Natural killer cell (primary cell): ENCODE results near the gene SPTSSB. TPM values are rescaled to one million over a fixed set of nuclear protein-coding genes. Genes with fewer than 3 reads are reported as not detected.

Source experiments
- ATAC-seq, 3 donors: fragments of 150-1000 bp in 2 of 3; fragments of 200-7000 bp in 1 of 3; cut with Tn5 transposase; 1 replicate in 1 of 3; 2 replicates in 2 of 3; pipeline ENCODE4 v1.10.0; 2021; ENCODE audit warnings: mild to moderate bottlenecking in 2 of 3, moderate library complexity in 2 of 3
- DNase-seq, 2 donors: peaks; one replicate each; pipeline versions ENCODE4 v3.0.0 to v3.0.0-alpha.2; 2013 to 2021; ENCODE audit warnings: mixed read lengths in 1 of 2
- H3K27ac ChIP-seq: one replicate; pipeline ENCODE4 v1.5.1; 2013; ENCODE audit warnings: mild to moderate bottlenecking, low read length
- H3K27me3 ChIP-seq: one replicate; pipeline ENCODE4 v1.6.1; 2013; ENCODE audit warnings: low read length; ENCODE audit not compliant: control insufficient read depth, insufficient read depth
- H3K36me3 ChIP-seq: one replicate; pipeline ENCODE4 v1.6.1; 2013; ENCODE audit warnings: low read length; ENCODE audit not compliant: control insufficient read depth, insufficient read depth
- H3K4me1 ChIP-seq: one replicate; pipeline ENCODE4 v1.6.1; 2013; ENCODE audit warnings: low read length; ENCODE audit not compliant: control insufficient read depth, insufficient read depth
- H3K4me3 ChIP-seq: one replicate; pipeline ENCODE4 v1.5.1; 2013; ENCODE audit warnings: low read length
- H3K9me3 ChIP-seq: one replicate; pipeline ENCODE4 v1.6.1; 2013; ENCODE audit warnings: low read length; ENCODE audit not compliant: control insufficient read depth, insufficient read depth
- H3K27ac Mint-ChIP-seq, 2 donors: one replicate each; pipeline ENCODE4 v1.8.0; 2022; ENCODE audit warnings: mild to moderate bottlenecking in 2 of 2, mixed read lengths in 2 of 2, moderate library complexity in 1 of 2
- H3K27me3 Mint-ChIP-seq, 2 donors: one replicate each; pipeline ENCODE4 v1.8.0; 2022; ENCODE audit warnings: low read depth in 2 of 2, mixed read lengths in 2 of 2
- H3K36me3 Mint-ChIP-seq: one replicate; pipeline ENCODE4 v1.8.0; 2022; ENCODE audit warnings: mixed read lengths
- H3K4me1 Mint-ChIP-seq, 2 donors: one replicate each; pipeline ENCODE4 v1.8.0; 2022; ENCODE audit warnings: mixed read lengths in 2 of 2
- H3K4me3 Mint-ChIP-seq: one replicate; pipeline ENCODE4 v1.8.0; 2022; ENCODE audit warnings: mild to moderate bottlenecking, moderate library complexity, mixed read lengths
- H3K9me3 Mint-ChIP-seq, 2 donors: one replicate each; pipeline ENCODE4 v1.8.0; 2022; ENCODE audit warnings: mixed read lengths in 2 of 2
- WGBS: methylation state at CpG from one replicate; pipeline ENCODE4 v1.1.7; 2013; ENCODE audit warnings: missing lambda C conversion rate; ENCODE audit not compliant: insufficient coverage; 5-methylcytosine and 5-hydroxymethylcytosine counted together
- intact Hi-C: fragments of 100-400 bp; cut with micrococcal nuclease; formaldehyde crosslinking; loops from one replicate; pipeline ENCODE4 v1.14.2; 2022
- total RNA-seq, 4 donors: library from RNA; stranded (reverse); fragments of 120-200 nt in 1 of 4; gene quantifications; one replicate each; pipeline versions ENCODE4 v1.2.3 to v1.2.4, GENCODE V29; 2013 to 2022
- TF ChIP-seq, protein P1 (sequence below): fragments of 200-600 bp; IDR thresholded peaks from one replicate; pipeline ENCODE4 v1.8.0; 2022; ENCODE audit warnings: antibody characterized with exemption

Gene SPTSSB
- total RNA-seq, 3 donors from 2014 or later (not counting 1 experiment from before 2014, with no cell fraction given): 7.3 to 14.1 (median 11.1) TPM

DNA sequence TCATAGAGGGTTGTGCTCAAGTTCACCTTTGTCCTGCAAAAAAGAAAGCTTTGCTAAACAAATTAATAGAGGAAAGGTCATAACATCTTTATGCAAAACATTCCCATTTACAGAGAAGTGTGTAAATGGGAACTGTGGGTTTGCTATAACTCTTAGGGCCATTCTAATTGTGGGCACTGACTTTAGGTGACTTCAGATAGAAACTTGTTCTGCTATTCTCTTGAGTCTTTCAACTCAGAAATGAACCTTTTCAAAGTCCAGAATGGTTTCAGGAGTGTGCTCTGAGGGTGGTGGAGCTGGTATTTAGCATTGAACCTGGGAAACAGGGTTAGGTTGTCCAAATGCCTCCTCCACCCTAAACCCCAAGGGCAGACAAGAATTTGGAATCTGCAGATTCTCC is 34.0 kb downstream of the SPTSSB start:
- no peaks in the 10 kb centered on the region for H3K36me3 Mint-ChIP-seq
- no peaks in the 10 kb centered on the region for H3K4me1 Mint-ChIP-seq
- Histone ChIP-seq H3K4me3 (no peak overlapping the region), H3K27ac (no peak overlapping the region), H3K4me1 (peaks cover 4% of the 10 kb centered on the region), H3K27me3 (no peaks in the 10 kb centered on the region), H3K36me3 (no peaks in the 10 kb centered on the region), H3K9me3 (no peaks in the 10 kb centered on the region)
- ATAC-seq (no peak), DNase-seq (no peak)
- H3K27me3 Mint-ChIP-seq: peaks cover 43 to 61% of the 10 kb centered on the region in 2 donors
- TF ChIP-seq, protein P1, sequence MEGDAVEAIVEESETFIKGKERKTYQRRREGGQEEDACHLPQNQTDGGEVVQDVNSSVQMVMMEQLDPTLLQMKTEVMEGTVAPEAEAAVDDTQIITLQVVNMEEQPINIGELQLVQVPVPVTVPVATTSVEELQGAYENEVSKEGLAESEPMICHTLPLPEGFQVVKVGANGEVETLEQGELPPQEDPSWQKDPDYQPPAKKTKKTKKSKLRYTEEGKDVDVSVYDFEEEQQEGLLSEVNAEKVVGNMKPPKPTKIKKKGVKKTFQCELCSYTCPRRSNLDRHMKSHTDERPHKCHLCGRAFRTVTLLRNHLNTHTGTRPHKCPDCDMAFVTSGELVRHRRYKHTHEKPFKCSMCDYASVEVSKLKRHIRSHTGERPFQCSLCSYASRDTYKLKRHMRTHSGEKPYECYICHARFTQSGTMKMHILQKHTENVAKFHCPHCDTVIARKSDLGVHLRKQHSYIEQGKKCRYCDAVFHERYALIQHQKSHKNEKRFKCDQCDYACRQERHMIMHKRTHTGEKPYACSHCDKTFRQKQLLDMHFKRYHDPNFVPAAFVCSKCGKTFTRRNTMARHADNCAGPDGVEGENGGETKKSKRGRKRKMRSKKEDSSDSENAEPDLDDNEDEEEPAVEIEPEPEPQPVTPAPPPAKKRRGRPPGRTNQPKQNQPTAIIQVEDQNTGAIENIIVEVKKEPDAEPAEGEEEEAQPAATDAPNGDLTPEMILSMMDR: no peak
- no peaks in the 10 kb centered on the region for H3K9me3 Mint-ChIP-seq
- intact Hi-C loops: no loop called here
- no peak overlapping the region for H3K27ac Mint-ChIP-seq
- H3K4me3 Mint-ChIP-seq: no peak overlapping the region

DNA sequence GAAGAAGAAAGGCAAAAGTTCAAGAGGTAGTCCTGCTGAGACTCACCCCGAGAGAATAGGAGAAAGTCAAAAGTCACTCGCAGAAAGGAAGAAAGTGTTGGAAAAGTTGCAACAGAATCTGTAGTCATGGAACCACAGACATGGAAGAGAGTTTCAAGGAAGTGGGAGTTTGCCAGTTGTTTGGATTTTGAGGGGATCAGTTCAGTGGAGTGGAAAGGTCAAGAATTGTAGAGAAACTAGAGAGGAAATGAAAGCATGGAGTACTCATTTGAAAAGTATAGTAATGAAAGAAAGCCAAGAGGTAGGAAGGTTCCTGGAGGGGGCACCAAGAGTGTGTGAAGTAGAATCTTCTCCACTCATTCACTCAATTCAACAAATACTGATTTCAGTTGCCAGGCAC is 34.7 kb downstream of the SPTSSB start:
- H3K27ac Mint-ChIP-seq: no peak overlapping the region
- no peaks in the 10 kb centered on the region for H3K36me3 Mint-ChIP-seq
- H3K27me3 ChIP-seq: no peaks in the 10 kb centered on the region
- H3K4me1 Mint-ChIP-seq: no peaks in the 10 kb centered on the region
- TF ChIP-seq, protein P1: no peak
- intact Hi-C loops: no loop called here
- H3K27me3 Mint-ChIP-seq: peaks cover 39 to 55% of the 10 kb centered on the region in 2 donors
- ATAC-seq (no peak), DNase-seq (no peak)
- no peak overlapping the region for H3K4me3 Mint-ChIP-seq
- no peaks in the 10 kb centered on the region for H3K36me3 ChIP-seq
- no peaks in the 10 kb centered on the region for H3K9me3 ChIP-seq
- H3K27ac ChIP-seq: no peak overlapping the region
- WGBS: 99% methylated on average over 2 of the region's 2 CpGs
- peaks cover 4% of the 10 kb centered on the region for H3K4me1 ChIP-seq
- no peak overlapping the region for H3K4me3 ChIP-seq
- H3K9me3 Mint-ChIP-seq: no peaks in the 10 kb centered on the region

DNA sequence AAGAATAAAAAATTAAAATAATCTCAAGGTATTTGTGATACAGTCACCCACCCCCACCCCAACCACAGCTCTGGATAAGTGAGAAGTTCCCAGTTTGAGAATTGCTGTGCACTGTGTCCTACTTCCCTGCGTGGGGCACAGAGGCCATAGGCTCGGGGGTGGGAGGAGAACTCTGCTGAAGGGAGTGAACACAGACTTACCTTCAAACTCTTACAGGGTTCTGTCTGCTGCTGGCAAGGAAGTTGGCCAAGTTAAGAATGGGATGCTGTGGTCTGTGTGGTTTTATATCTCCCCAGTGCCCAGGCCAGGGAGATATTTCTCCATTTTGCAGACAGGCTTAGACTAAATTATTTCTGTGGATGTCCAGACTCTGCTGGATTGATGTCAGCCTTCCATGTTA is 37.6 kb downstream of the SPTSSB start:
- H3K4me1 Mint-ChIP-seq: peaks cover 0 to 7% of the 10 kb centered on the region in 2 donors
- H3K36me3 ChIP-seq: no peaks in the 10 kb centered on the region
- WGBS: 38% methylated on average over 2 of the region's 2 CpGs
- peaks cover 6% of the 10 kb centered on the region for H3K36me3 Mint-ChIP-seq
- peaks cover 45 to 61% of the 10 kb centered on the region in 2 donors for H3K27me3 Mint-ChIP-seq
- no peak overlapping the region for H3K4me3 Mint-ChIP-seq
- H3K4me3 ChIP-seq: no peak overlapping the region
- H3K4me1 ChIP-seq: peaks cover 4% of the 10 kb centered on the region
- H3K27ac ChIP-seq: no peak overlapping the region
- no peak overlapping the region for H3K27ac Mint-ChIP-seq
- TF ChIP-seq, protein P1: no peak
- DNase-seq (no peak), ATAC-seq (no peak)
- H3K27me3 ChIP-seq: peaks cover 5% of the 10 kb centered on the region
- H3K9me3 ChIP-seq: no peaks in the 10 kb centered on the region
- H3K9me3 Mint-ChIP-seq: no peaks in the 10 kb centered on the region
- intact Hi-C loops: no loop called here

DNA sequence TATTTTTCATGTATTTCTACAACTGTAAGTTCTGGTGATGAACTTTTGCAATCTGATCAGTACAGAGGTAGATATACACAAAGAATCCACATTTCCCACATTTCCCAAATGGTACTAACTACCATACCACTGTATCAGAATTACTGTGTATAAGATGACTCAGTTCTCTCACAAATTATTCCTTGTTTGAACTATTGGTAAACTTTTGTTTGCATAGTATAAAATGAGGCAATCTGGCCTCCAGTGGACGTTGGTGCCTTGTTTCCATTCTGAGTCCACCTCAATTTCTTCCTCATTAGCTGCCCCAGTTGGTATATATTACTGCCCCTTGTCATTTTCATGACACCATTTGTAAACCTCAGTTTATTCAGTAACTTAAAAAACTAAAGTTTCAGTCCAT is 38.5 kb downstream of the SPTSSB start:
- Histone ChIP-seq H3K4me3 (no peak overlapping the region), H3K36me3 (no peaks in the 10 kb centered on the region), H3K27me3 (peaks cover 5% of the 10 kb centered on the region), H3K9me3 (no peaks in the 10 kb centered on the region), H3K27ac (no peak overlapping the region), H3K4me1 (peaks cover 9% of the 10 kb centered on the region)
- no peaks in the 10 kb centered on the region for H3K9me3 Mint-ChIP-seq
- ATAC-seq: no peak
- H3K4me3 Mint-ChIP-seq: no peak overlapping the region
- peaks cover 0 to 12% of the 10 kb centered on the region in 2 donors for H3K4me1 Mint-ChIP-seq
- 62% methylated on average over 1 of the region's 1 CpG for WGBS
- H3K36me3 Mint-ChIP-seq: peaks cover 6% of the 10 kb centered on the region
- intact Hi-C loops: no loop called here
- DNase-seq: no peak
- TF ChIP-seq, protein P1: no peak
- H3K27ac Mint-ChIP-seq: no peak overlapping the region
- H3K27me3 Mint-ChIP-seq: peaks cover 44 to 59% of the 10 kb centered on the region in 2 donors
